DOHH2 (cell line): ENCODE results near the gene IL20RB.

Experiments
- EZH2phosphoT487 ChIP-seq: fragments of 200-600 bp; sonication (generic); IDR thresholded peaks from 2 replicates; pipeline ENCODE4 v1.6.1; 2017; ENCODE audit warnings: borderline replicate concordance, mild to moderate bottlenecking, antibody characterized with exemption, low read length, moderate library complexity, mixed read lengths
- TF ChIP-seq, protein P1 (sequence below): fragments of 200-600 bp; sonication (generic); IDR thresholded peaks from one replicate; pipeline ENCODE4 v1.5.1; 2014; ENCODE audit warnings: antibody characterized with exemption, mild to moderate bottlenecking, low read depth, low read length; ENCODE audit not compliant: poor library complexity, severe bottlenecking

DNA sequence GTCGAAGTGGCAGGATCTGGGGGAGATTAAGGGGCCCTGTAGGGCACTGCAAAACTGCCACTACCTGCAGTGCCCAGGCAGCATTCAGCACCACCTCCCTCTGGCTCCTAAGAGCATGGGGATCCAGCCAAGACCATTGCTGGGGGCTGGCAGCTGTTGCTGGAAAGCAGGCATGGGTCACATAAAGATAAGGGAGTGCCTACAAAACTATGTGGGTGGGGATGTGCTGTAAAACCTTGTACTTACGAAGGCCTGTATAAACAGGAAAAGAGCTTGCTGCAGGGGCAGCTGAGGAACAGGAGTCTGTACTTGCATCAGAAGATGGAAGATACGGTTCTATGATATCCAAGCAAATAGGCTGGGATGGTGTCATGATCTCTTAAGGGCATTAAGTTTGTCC lies 27.1 kb downstream of the IL20RB start:
- TF ChIP-seq, protein P1, sequence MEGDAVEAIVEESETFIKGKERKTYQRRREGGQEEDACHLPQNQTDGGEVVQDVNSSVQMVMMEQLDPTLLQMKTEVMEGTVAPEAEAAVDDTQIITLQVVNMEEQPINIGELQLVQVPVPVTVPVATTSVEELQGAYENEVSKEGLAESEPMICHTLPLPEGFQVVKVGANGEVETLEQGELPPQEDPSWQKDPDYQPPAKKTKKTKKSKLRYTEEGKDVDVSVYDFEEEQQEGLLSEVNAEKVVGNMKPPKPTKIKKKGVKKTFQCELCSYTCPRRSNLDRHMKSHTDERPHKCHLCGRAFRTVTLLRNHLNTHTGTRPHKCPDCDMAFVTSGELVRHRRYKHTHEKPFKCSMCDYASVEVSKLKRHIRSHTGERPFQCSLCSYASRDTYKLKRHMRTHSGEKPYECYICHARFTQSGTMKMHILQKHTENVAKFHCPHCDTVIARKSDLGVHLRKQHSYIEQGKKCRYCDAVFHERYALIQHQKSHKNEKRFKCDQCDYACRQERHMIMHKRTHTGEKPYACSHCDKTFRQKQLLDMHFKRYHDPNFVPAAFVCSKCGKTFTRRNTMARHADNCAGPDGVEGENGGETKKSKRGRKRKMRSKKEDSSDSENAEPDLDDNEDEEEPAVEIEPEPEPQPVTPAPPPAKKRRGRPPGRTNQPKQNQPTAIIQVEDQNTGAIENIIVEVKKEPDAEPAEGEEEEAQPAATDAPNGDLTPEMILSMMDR = no peak
- no peak for TF ChIP-seq EZH2phosphoT487
